H1 (cell line): ENCODE data around the gene TNFRSF8. TPM values are rescaled to one million over a fixed set of nuclear protein-coding genes. Genes with fewer than 3 reads are reported as not detected.

Source experiments
- CHD7 ChIP-seq: fragments of 300-600 bp; sonication (generic); IDR thresholded peaks from 2 replicates; pipeline ENCODE4 v1.7.1; 2012; ENCODE audit warnings: low read length, moderate library complexity, mild to moderate bottlenecking, inconsistent platforms; ENCODE audit not compliant: insufficient replicate concordance
- EGR1 ChIP-seq: IDR thresholded peaks from 2 replicates; pipeline ENCODE4 v1.6.1; 2011; ENCODE audit warnings: low read depth, low read length, borderline replicate concordance
- TEAD4 ChIP-seq: IDR thresholded peaks from 2 replicates; pipeline ENCODE4 v1.6.1; 2012; ENCODE audit warnings: low read depth, low read length, inconsistent platforms, mixed read lengths
- polyA plus RNA-seq, 7 experiments: library from polyadenylated mRNA; depleted of rRNA in 3 of 7; stranded (reverse) in 5 of 7; unstranded in 2 of 7; fragments of >200 nt in 5 of 7; fragments of 200-250 nt in 2 of 7; gene quantifications; 1 replicate in 5 of 7; 2 replicates in 1 of 7; 4 replicates in 1 of 7; pipeline versions ENCODE4 v1.2.1 to v1.2.3, GENCODE V29; 2011 to 2013; ENCODE audit warnings: missing spikeins in 2 of 7, mixed read lengths in 2 of 7
- total RNA-seq: library from RNA; stranded (reverse); fragmentation: NEBNext Ultra II Directional; extraction: Animal tissue kit (Norgen Biotek cat#: 25700); gene quantifications from 2 replicates; pipeline ENCODE4 v1.2.1, GENCODE V29; 2021

Gene TNFRSF8
- total and polyA plus RNA-seq, 2 of the 8 experiments (the other 6 are each of a cell fraction or from before 2014, with no cell fraction given), result 23.2 to 32.7 TPM

- no peak for TF ChIP-seq CHD7
- TF ChIP-seq EGR1, result no peak
- TF ChIP-seq TEAD4, result no peak
- TF ChIP-seq, all 59 proteins: peak for 0
Measured at GRCh38 chr1:12072741-12073140, 9.6 kb downstream of the TNFRSF8 start (continued).
